Measurements from ENCODE around the gene FLNC.

Gene FLNC

GRCh38 chr7:128830231-128831177 is at the start of gene FLNC:
TSS of gene FLNC (plus strand) at chr7:128830406. CDS start at chr7:128830638, 232 bp downstream.
- DNase-seq (ENCODE audit: low read depth in 2 of 2), result no peak

GRCh38 chr7:128781126-128781525 is 49.1 kb upstream of the FLNC start:
- no peak for DNase-seq (ENCODE audit: low read depth in 2 of 2)

- DNase-seq (ENCODE audit: low read depth in 2 of 2), result no peak
Measured at GRCh38 chr7:128781851-128782250, 48.4 kb upstream of the FLNC start.

- DNase-seq (ENCODE audit: low read depth in 2 of 2), result no peak
Measured at GRCh38 chr7:128783143-128783861, 46.9 kb upstream of the FLNC start.

GRCh38 chr7:128785738-128786137 is 44.5 kb upstream of the FLNC start:
- DNase-seq (ENCODE audit: low read depth in 2 of 2), result no peak

GRCh38 chr7:128788446-128789412 is 41.5 kb upstream of the FLNC start:
- no peak for DNase-seq (ENCODE audit: low read depth in 2 of 2)

- DNase-seq (ENCODE audit: low read depth in 2 of 2), result no peak
Measured at GRCh38 chr7:128790315-128791041, 39.7 kb upstream of the FLNC start.

GRCh38 chr7:128791121-128791971 is 38.9 kb upstream of the FLNC start, which contains the start of gene CCDC136:
TSS of gene CCDC136 (plus strand) at chr7:128791968. CDS start at chr7:128792412, 444 bp downstream.
- peak; percentile 32 to 62 for DNase-seq (ENCODE audit: low read depth in 2 of 2)

- no peak for DNase-seq (ENCODE audit: low read depth in 2 of 2)
Measured at GRCh38 chr7:128791972-128792327, 38.3 kb upstream of the FLNC start.

- DNase-seq (ENCODE audit: low read depth in 2 of 2), result no peak
Measured at GRCh38 chr7:128792471-128793180, 37.6 kb upstream of the FLNC start.

- no peak for DNase-seq (ENCODE audit: low read depth in 2 of 2)
Measured at GRCh38 chr7:128793181-128793547, 37.0 kb upstream of the FLNC start.

- no peak for DNase-seq (ENCODE audit: low read depth in 2 of 2)
Measured at GRCh38 chr7:128794020-128794419, 36.2 kb upstream of the FLNC start.

- no peak for DNase-seq (ENCODE audit: low read depth in 2 of 2)
Measured at GRCh38 chr7:128794436-128794835, 35.8 kb upstream of the FLNC start.

- DNase-seq (ENCODE audit: low read depth in 2 of 2), result no peak
Measured at GRCh38 chr7:128795129-128795528, 35.1 kb upstream of the FLNC start.

- DNase-seq (ENCODE audit: low read depth in 2 of 2), result no peak
Measured at GRCh38 chr7:128796327-128796726, 33.9 kb upstream of the FLNC start.

- no peak for DNase-seq (ENCODE audit: low read depth in 2 of 2)
Measured at GRCh38 chr7:128799451-128799850, 30.8 kb upstream of the FLNC start.

GRCh38 chr7:128800567-128800966 is 29.6 kb upstream of the FLNC start:
- no peak for DNase-seq (ENCODE audit: low read depth in 2 of 2)

GRCh38 chr7:128801003-128801402 is 29.2 kb upstream of the FLNC start:
- no peak for DNase-seq (ENCODE audit: low read depth in 2 of 2)

- no peak for DNase-seq (ENCODE audit: low read depth in 2 of 2)
Measured at GRCh38 chr7:128801667-128802418, 28.4 kb upstream of the FLNC start.
